Ovary (tissue), 3 donors: Measurements from ENCODE around the gene HNRNPAB.

ENCODE experiments used
- POLR2A ChIP-seq: fragments of 450-650 bp; IDR thresholded peaks from one replicate; pipeline ENCODE4 v1.6.1; 2017; ENCODE audit warnings: antibody characterized with exemption, mild to moderate bottlenecking, moderate library complexity
- TF ChIP-seq, protein P1 (sequence below), 3 donors: fragments of 450-650 bp in 2 of 3; fragments of 200-600 bp in 1 of 3; IDR thresholded peaks; one replicate each; pipeline versions ENCODE4 v1.5.1 to v1.8.0; 2016 to 2022; ENCODE audit warnings: antibody characterized with exemption in 3 of 3, mild to moderate bottlenecking in 1 of 3
- donor health status: DM: no; HTN: no; CAD: no.

DNA sequence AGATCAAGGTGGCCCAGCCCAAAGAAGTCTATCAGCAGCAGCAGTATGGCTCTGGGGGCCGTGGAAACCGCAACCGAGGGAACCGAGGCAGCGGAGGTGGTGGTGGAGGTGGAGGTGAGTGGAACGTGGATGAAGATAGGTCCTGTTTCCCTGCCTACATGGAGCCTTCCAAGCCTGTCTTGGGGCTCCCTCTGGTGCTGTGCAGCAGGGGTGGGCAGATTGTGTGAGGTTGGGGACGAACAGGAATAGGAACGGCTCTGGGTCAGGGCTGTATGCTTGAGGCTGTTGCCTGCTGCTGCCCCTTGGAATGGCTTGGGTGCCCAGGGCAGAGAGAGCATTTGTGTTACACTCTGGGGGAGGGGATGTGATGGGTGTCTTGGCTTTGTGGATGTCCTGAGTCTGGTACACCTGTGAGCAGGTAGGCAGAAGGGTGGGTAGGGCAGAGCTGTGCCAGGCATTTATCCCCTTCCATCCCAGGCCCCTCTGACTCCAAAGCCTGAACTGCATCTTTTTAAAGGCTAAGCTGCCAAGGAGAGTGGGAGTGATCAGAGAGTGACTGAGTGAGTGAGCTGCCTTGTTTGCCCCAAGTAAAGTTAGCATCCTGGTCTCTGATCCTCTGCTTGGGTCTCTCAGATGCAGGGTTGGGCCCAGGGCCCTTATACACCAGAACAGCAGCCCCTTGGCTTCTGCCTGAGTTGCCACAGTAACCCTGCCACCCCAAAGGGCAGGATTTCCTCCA is 5.2 kb downstream of the HNRNPAB start:
- TF ChIP-seq, protein P1, sequence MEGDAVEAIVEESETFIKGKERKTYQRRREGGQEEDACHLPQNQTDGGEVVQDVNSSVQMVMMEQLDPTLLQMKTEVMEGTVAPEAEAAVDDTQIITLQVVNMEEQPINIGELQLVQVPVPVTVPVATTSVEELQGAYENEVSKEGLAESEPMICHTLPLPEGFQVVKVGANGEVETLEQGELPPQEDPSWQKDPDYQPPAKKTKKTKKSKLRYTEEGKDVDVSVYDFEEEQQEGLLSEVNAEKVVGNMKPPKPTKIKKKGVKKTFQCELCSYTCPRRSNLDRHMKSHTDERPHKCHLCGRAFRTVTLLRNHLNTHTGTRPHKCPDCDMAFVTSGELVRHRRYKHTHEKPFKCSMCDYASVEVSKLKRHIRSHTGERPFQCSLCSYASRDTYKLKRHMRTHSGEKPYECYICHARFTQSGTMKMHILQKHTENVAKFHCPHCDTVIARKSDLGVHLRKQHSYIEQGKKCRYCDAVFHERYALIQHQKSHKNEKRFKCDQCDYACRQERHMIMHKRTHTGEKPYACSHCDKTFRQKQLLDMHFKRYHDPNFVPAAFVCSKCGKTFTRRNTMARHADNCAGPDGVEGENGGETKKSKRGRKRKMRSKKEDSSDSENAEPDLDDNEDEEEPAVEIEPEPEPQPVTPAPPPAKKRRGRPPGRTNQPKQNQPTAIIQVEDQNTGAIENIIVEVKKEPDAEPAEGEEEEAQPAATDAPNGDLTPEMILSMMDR (IDR thresholded peaks at IDR 0.05): no peak
- TF ChIP-seq POLR2A: no peak
